Breast epithelium (tissue), 3 donors: ENCODE data around the gene ATP5IF1.

Source experiments
- POLR2A ChIP-seq: fragments of 450-650 bp; IDR thresholded peaks from one replicate; pipeline ENCODE4 v1.6.1; 2016; ENCODE audit warnings: antibody characterized with exemption, mild to moderate bottlenecking, moderate library complexity
- POLR2AphosphoS5 ChIP-seq, 3 donors: sonication (generic); formaldehyde crosslinking; IDR thresholded peaks; one replicate each; pipeline ENCODE4 v1.6.1; 2017; ENCODE audit warnings: antibody characterized with exemption in 3 of 3
- TF ChIP-seq, protein P1 (sequence below), 3 donors: fragments of 450-650 bp; IDR thresholded peaks; one replicate each; pipeline ENCODE4 v1.5.1; 2016 to 2017; ENCODE audit warnings: antibody characterized with exemption in 3 of 3, mild to moderate bottlenecking in 3 of 3, moderate library complexity in 3 of 3

DNA sequence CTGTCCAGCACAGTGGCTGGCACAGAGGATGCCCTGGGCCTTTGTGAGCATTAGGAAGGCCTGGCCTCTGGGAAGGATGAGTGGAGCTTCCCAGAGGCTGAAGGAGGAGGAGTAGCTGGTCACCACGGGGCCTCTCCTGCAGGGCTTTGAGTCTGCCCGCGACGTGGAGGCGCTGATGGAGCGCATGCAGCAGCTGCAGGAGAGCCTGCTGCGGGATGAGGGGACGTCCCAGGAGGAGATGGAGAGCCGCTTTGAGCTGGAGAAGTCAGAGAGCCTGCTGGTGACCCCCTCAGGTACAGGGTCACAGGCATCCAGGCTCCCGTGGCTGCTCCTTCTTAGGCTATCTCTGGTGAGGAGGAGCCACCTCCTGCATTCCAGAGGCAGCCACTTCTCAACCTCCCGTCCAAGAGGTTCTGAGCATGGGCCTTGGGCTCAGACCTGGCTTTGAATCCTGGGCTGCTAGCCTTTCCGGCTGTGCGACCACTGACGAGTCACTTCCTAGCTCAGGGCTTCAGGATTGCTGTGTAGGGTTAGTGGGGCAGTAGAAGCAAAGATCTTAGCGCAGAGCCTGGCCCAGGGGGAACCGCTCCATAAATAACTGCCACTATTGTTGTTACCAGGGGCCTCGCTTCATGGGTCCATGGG, 37.4 kb downstream of the ATP5IF1 start:
- TF ChIP-seq POLR2A (no peak), POLR2AphosphoS5 (IDR thresholded peaks at IDR 0.05) (no peak)
- TF ChIP-seq, protein P1, sequence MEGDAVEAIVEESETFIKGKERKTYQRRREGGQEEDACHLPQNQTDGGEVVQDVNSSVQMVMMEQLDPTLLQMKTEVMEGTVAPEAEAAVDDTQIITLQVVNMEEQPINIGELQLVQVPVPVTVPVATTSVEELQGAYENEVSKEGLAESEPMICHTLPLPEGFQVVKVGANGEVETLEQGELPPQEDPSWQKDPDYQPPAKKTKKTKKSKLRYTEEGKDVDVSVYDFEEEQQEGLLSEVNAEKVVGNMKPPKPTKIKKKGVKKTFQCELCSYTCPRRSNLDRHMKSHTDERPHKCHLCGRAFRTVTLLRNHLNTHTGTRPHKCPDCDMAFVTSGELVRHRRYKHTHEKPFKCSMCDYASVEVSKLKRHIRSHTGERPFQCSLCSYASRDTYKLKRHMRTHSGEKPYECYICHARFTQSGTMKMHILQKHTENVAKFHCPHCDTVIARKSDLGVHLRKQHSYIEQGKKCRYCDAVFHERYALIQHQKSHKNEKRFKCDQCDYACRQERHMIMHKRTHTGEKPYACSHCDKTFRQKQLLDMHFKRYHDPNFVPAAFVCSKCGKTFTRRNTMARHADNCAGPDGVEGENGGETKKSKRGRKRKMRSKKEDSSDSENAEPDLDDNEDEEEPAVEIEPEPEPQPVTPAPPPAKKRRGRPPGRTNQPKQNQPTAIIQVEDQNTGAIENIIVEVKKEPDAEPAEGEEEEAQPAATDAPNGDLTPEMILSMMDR (IDR thresholded peaks at IDR 0.05) = no peak
